GM12878 (cell line): ENCODE results near the gene MARS1. TPM values are rescaled to one million over a fixed set of nuclear protein-coding genes. Genes with fewer than 3 reads are reported as not detected.
"Not testable (repeated sequence)": the region's sequence is repeated elsewhere in the genome, so short reads cannot be mapped to it uniquely, and the experiment has no call there.

Experiments used
- ATAC-seq: fragments of 200-7000 bp; cut with Tn5 transposase; 3 replicates; pipeline ENCODE4 v1.9.1; 2020; ENCODE audit warnings: mild to moderate bottlenecking, moderate library complexity
- BruUV-seq: library from RNA; stranded (reverse); fragments of 400-500 nt; replicated peaks from 2 replicates; lab custom pipeline; 2021; lab: Mats Ljungman, UMichigan
- CTCF ChIA-PET: fragments of 300-600 bp; sonication (Branson Sonifier 250); formaldehyde crosslinking; extraction: SDS; loops from one replicate; lab custom pipeline; 2021; ENCODE audit warnings: inconsistent platforms; lab: Yijun Ruan, JAX
- POLR2A ChIA-PET: fragments of 350-600 bp; formaldehyde crosslinking; extraction: SDS; loops from one replicate; lab custom pipeline; 2021; ENCODE audit warnings: inconsistent platforms; lab: Charles Lee
- RAD21 ChIA-PET: fragments of 300-600 bp; sonication (Branson Sonifier 250); formaldehyde crosslinking; loops from one replicate; lab custom pipeline; 2023; ENCODE audit warnings: antibody characterized with exemption; ENCODE audit not compliant: unreplicated experiment; lab: Charles Lee
- SMC1A ChIA-PET: fragments of 300-600 bp; sonication (Branson Sonifier 250); formaldehyde crosslinking; loops from one replicate; lab custom pipeline; 2023; ENCODE audit not compliant: unreplicated experiment, uncharacterized antibody; lab: Charles Lee
- DNase-seq: peaks from one replicate; pipeline ENCODE4 v3.0.0-alpha.2; 2011; ENCODE audit warnings: low read depth, low spot score
- FAIRE-seq: peaks from 3 replicates; lab custom pipeline; 2011; peaks lifted over from hg19 to GRCh38; lab: Jason Lieb, UNC
- H2AFZ ChIP-seq: 2 replicates; pipeline ENCODE4 v1.6.0; 2011; ENCODE audit warnings: low read depth, low read length, control low read depth; ENCODE audit not compliant: control insufficient read depth
- H3K27ac ChIP-seq: 2 replicates; pipeline ENCODE4 v1.5.1; 2011; ENCODE audit warnings: control low read depth; ENCODE audit not compliant: control insufficient read depth, insufficient read depth
- H3K27me3 ChIP-seq, 2 experiments: replicated peaks in 1 of 2; 2 replicates each; pipeline versions ENCODE4 v1.6.0 to v1.6.1; 2011; ENCODE audit warnings: low read length in 1 of 2; ENCODE audit not compliant: control insufficient read depth in 2 of 2, insufficient read depth in 2 of 2
- H3K36me3 ChIP-seq, 2 experiments: 2 replicates each; pipeline ENCODE4 v1.5.1; 2011; ENCODE audit warnings: low read length in 1 of 2; ENCODE audit not compliant: control insufficient read depth in 2 of 2, insufficient read depth in 2 of 2
- H3K4me1 ChIP-seq: 2 replicates; pipeline ENCODE4 v1.6.1; 2011; ENCODE audit warnings: mild to moderate bottlenecking, low read length, moderate library complexity, mixed read lengths; ENCODE audit not compliant: control insufficient read depth, insufficient read depth
- H3K4me2 ChIP-seq: 2 replicates; pipeline ENCODE4 v1.6.0; 2011; ENCODE audit warnings: control low read depth; ENCODE audit not compliant: control insufficient read depth, insufficient read depth
- H3K4me3 ChIP-seq: fragments of 200-600 bp; sonication (generic); 2 replicates; pipeline ENCODE4 v1.5.1; 2016
- H3K79me2 ChIP-seq: 2 replicates; pipeline ENCODE4 v1.6.0; 2011; ENCODE audit warnings: low read length; ENCODE audit not compliant: control insufficient read depth, insufficient read depth
- H3K9ac ChIP-seq: 2 replicates; pipeline ENCODE4 v1.8.0; 2011; ENCODE audit warnings: low read length, control low read depth, mixed read lengths; ENCODE audit not compliant: control insufficient read depth, insufficient read depth
- H3K9me3 ChIP-seq: replicated peaks from 3 replicates; pipeline ENCODE4 v1.5.1; 2011; ENCODE audit warnings: mild to moderate bottlenecking, low read length; ENCODE audit not compliant: control insufficient read depth, insufficient read depth
- H4K20me1 ChIP-seq: 2 replicates; pipeline ENCODE4 v1.6.0; 2011; ENCODE audit not compliant: control insufficient read depth, insufficient read depth
- BHLHE40 ChIP-seq, 2 experiments: fragments of 450-650 bp in 1 of 2; IDR thresholded peaks; 2 replicates each; pipeline ENCODE4 v1.6.1; 2011 to 2017; ENCODE audit warnings: low read depth in 2 of 2, borderline replicate concordance in 1 of 2, improper control_type of control experiment in 1 of 2, low read length in 1 of 2, mild to moderate bottlenecking in 1 of 2
- CREB1 ChIP-seq: IDR thresholded peaks from 2 replicates; pipeline ENCODE4 v1.6.1; 2012; ENCODE audit warnings: low read depth, mild to moderate bottlenecking, inconsistent platforms
- EP300 ChIP-seq, 2 experiments: fragments of 150-350 bp in 1 of 2; IDR thresholded peaks; 2 replicates each; pipeline ENCODE4 v1.6.1; 2011 to 2012; ENCODE audit warnings: low read depth in 2 of 2, low read length in 2 of 2, borderline replicate concordance in 1 of 2, improper control_type of control experiment in 1 of 2, inconsistent platforms in 1 of 2; ENCODE audit not compliant: control insufficient read depth in 1 of 2
- ESRRA ChIP-seq: IDR thresholded peaks from 2 replicates; pipeline ENCODE4 v1.6.1; 2012; ENCODE audit warnings: mild to moderate bottlenecking, low read length, improper control_type of control experiment
- IKZF1 ChIP-seq: fragments of 450-650 bp; conservative IDR thresholded peaks from 2 replicates; pipeline ENCODE4 v1.6.1; 2017; ENCODE audit warnings: antibody characterized with exemption, mild to moderate bottlenecking
- MEF2A ChIP-seq: IDR thresholded peaks from 2 replicates; pipeline ENCODE4 v1.6.1; 2011; ENCODE audit warnings: low read depth, mild to moderate bottlenecking, low read length, moderate library complexity; ENCODE audit not compliant: insufficient read depth
- NBN ChIP-seq: fragments of 450-650 bp; IDR thresholded peaks from 2 replicates; pipeline ENCODE4 v1.6.1; 2016
- PAX5 ChIP-seq: IDR thresholded peaks from 2 replicates; pipeline ENCODE4 v1.6.1; 2011; ENCODE audit warnings: low read depth, low read length, borderline replicate concordance
- POLR2AphosphoS5 ChIP-seq: IDR thresholded peaks from 2 replicates; pipeline ENCODE4 v1.6.1; 2011; ENCODE audit warnings: mild to moderate bottlenecking, low read length, inconsistent platforms
- RCOR1 ChIP-seq: conservative IDR thresholded peaks from 2 replicates; pipeline ENCODE4 v1.6.1; 2012; ENCODE audit warnings: low read depth, low read length, improper control_type of control experiment
- SREBF2 ChIP-seq: IDR thresholded peaks from 2 replicates; pipeline ENCODE4 v1.6.1; 2012; ENCODE audit warnings: mild to moderate bottlenecking, low read length
- SRF ChIP-seq, 2 experiments: IDR thresholded peaks; 2 replicates each; pipeline ENCODE4 v1.6.1; 2011; ENCODE audit warnings: low read depth in 2 of 2, low read length in 2 of 2, mild to moderate bottlenecking in 1 of 2, moderate library complexity in 1 of 2
- TAF1 ChIP-seq: IDR thresholded peaks from 2 replicates; pipeline ENCODE4 v1.6.1; 2011; ENCODE audit warnings: mild to moderate bottlenecking, low read depth, low read length, borderline replicate concordance
- TCF7 ChIP-seq: IDR thresholded peaks from 2 replicates; pipeline ENCODE4 v1.6.1; 2014; ENCODE audit warnings: antibody characterized with exemption, borderline replicate concordance
- WRNIP1 ChIP-seq: IDR thresholded peaks from 2 replicates; pipeline ENCODE4 v1.6.1; 2011; ENCODE audit warnings: low read depth, low read length, improper control_type of control experiment, borderline replicate concordance
- ZBED1 ChIP-seq: IDR thresholded peaks from 2 replicates; pipeline ENCODE4 v1.6.1; 2016; ENCODE audit warnings: borderline replicate concordance
- WGBS: methylation state at CpG from one replicate; pipeline ENCODE4 v1.1.6; 2016; ENCODE audit warnings: low lambda C conversion rate; ENCODE audit not compliant: insufficient replicate concordance, insufficient coverage; ENCODE audit errors: missing lambda C conversion rate; 5-methylcytosine and 5-hydroxymethylcytosine counted together
- in situ Hi-C: fragments of 300-500 bp; cut with MboI; formaldehyde crosslinking; loops from 9 replicates; pipeline ENCODE4 v1.14.3; 2018; ENCODE audit warnings: mixed read lengths
- intact Hi-C: fragments of 100-400 bp; cut with micrococcal nuclease; formaldehyde crosslinking; loops from one replicate; pipeline ENCODE4 v1.14.2; 2022; ENCODE audit not compliant: unreplicated experiment
- polyA plus RNA-seq, 11 experiments: library from polyadenylated mRNA; depleted of rRNA in 4 of 11; unstranded in 6 of 11; stranded (reverse) in 5 of 11; fragments of >200 nt; fragmentation: Nextera tagmentation in 4 of 11; fragmentation: Illumina TruSeq in 1 of 11; extraction: Ambion mirVana in 4 of 11; extraction: Trizol in 1 of 11; gene quantifications; 1 replicate in 1 of 11; 2 replicates in 10 of 11; pipeline versions ENCODE4 v1.2.1 to v1.2.3, GENCODE V29; 2011 to 2016; ENCODE audit warnings: inconsistent platforms in 2 of 11, missing spikeins in 2 of 11, low read depth in 1 of 11
- total RNA-seq, 4 experiments: library from RNA; depleted of rRNA in 3 of 4; stranded (reverse); fragments of >200 nt in 3 of 4; fragmentation: Illumina TruSeq in 1 of 4; extraction: Trizol in 1 of 4; gene quantifications; 2 replicates each; pipeline versions ENCODE4 v1.2.1 to v1.2.3, GENCODE V29; 2013 to 2021
- TF ChIP-seq, protein P1 (sequence below): fragments of 450-650 bp; IDR thresholded peaks from 2 replicates; pipeline ENCODE4 v1.6.1; 2016; ENCODE audit warnings: mild to moderate bottlenecking

The MARS1 gene
- total and polyA plus RNA-seq, 10 of the 15 experiments (the other 5 are each of a cell fraction or from before 2014, with no cell fraction given): 72.3 to 270 (median 153) TPM

- ATAC-seq (no peak), FAIRE-seq (no peak), DNase-seq (no peak)
- no peaks in the 10 kb centered on the region; the same call in 1 of the 3 replicates for H3K9me3 ChIP-seq
- no peaks in the 10 kb centered on the region for H3K27me3 ChIP-seq
- POLR2A ChIA-PET: no interaction called here
- RAD21 ChIA-PET: interaction anchor here (1.1 to 1.2 kb wide), 2 partner anchors 131 to 134 kb away, joined by 3 read pairs; no protein-coding TSS in a partner anchor
- no peak overlapping the region for H3K4me2 ChIP-seq
- CTCF ChIA-PET: interaction anchor here (6.3 kb wide), 1 partner anchor 12 kb away, joined by 49 read pairs; the partner anchor contains the start of gene INHBE
- no peaks in the 10 kb centered on the region for H3K4me1 ChIP-seq
- BruUV-seq: no TSS peak
- no peak overlapping the region for H2AFZ ChIP-seq
- no peaks in the 10 kb centered on the region for H3K79me2 ChIP-seq
- no peaks in the 10 kb centered on the region for H3K36me3 ChIP-seq
- H3K9ac ChIP-seq: no peak overlapping the region
- H3K27ac ChIP-seq: no peak overlapping the region
- TF ChIP-seq NBN: no peak
- no peak for TF ChIP-seq ZBED1
- TF ChIP-seq EP300 (IDR thresholded peaks at IDR 0.05; ENCODE audit: borderline replicate concordance in 1 of 2, control insufficient read depth in 1 of 2, low read depth in 2 of 2, low read length in 2 of 2): no peak
- no peak for TF ChIP-seq MEF2A
- no peak for TF ChIP-seq SREBF2
- TF ChIP-seq, protein P1, sequence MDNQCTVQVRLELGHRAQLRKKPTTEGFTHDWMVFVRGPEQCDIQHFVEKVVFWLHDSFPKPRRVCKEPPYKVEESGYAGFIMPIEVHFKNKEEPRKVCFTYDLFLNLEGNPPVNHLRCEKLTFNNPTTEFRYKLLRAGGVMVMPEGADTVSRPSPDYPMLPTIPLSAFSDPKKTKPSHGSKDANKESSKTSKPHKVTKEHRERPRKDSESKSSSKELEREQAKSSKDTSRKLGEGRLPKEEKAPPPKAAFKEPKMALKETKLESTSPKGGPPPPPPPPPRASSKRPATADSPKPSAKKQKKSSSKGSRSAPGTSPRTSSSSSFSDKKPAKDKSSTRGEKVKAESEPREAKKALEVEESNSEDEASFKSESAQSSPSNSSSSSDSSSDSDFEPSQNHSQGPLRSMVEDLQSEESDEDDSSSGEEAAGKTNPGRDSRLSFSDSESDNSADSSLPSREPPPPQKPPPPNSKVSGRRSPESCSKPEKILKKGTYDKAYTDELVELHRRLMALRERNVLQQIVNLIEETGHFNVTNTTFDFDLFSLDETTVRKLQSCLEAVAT: no peak
- TF ChIP-seq SRF (IDR thresholded peaks at IDR 0.05; ENCODE audit: low read depth in 2 of 2, low read length in 2 of 2): no peak
- no peak for TF ChIP-seq ESRRA
- no peak for TF ChIP-seq TCF7
- TF ChIP-seq IKZF1: no peak
- no peak for TF ChIP-seq POLR2AphosphoS5
- TF ChIP-seq CREB1: no peak
- no peak for TF ChIP-seq BHLHE40 (IDR thresholded peaks at IDR 0.05; ENCODE audit: borderline replicate concordance in 1 of 2, low read depth in 2 of 2, low read length in 1 of 2)
- no peak for TF ChIP-seq RCOR1
- TF ChIP-seq PAX5: no peak
- TF ChIP-seq WRNIP1: no peak
- no peak for TF ChIP-seq TAF1
- SMC1A ChIA-PET: interaction anchor here (1.0 to 2.0 kb wide), 3 partner anchors 11 to 133 kb away, joined by 3 to 7 read pairs (median 3); no protein-coding TSS in a partner anchor
- no peaks in the 10 kb centered on the region for H4K20me1 ChIP-seq
- H3K4me3 ChIP-seq: no peak overlapping the region
- intact Hi-C loops (no loop called here), in situ Hi-C loops (no loop called here)
- WGBS: 44% methylated on average over 1 of the region's 1 CpG
These were observed 45.9 kb upstream of the MARS1 start for GRCh38 chr12:57441846-57442427.

DNA sequence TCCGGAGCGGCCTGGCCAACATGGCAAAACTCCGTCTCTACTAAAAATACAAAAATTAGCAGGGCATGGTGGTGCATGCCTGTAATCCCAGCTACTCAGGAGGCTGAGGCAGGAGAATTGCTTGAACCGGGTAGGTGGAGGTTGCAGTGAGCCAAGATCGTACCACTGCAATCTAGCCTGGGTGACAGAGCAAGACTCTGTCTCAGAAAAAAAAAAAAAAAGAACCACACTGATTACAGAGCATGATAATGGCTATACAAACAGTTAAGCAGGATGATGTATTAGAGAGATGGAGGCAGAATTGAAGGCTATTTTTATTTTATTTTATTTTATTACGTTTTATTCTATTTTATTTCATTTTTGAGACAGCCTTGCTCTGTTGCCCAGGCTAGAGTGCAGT is 43.5 kb upstream of the MARS1 start:
- H4K20me1 ChIP-seq, H3K27ac ChIP-seq, in situ Hi-C loops, SMC1A ChIA-PET, H3K4me3 ChIP-seq, H3K4me1 ChIP-seq, H3K9me3 ChIP-seq, H2AFZ ChIP-seq, H3K9ac ChIP-seq, ATAC-seq, intact Hi-C loops, H3K4me2 ChIP-seq, DNase-seq, H3K36me3 ChIP-seq, H3K27me3 ChIP-seq, FAIRE-seq, BruUV-seq, H3K79me2 ChIP-seq: not testable (repeated sequence)
- 71% methylated on average over 6 of the region's 6 CpGs for WGBS
- ChIA-PET POLR2A (interaction anchor here (2.3 kb wide), 1 partner anchor 11 kb away, joined by 5 read pairs; the partner anchor contains the start of gene INHBE), RAD21 (interaction anchor here (1.3 to 1.5 kb wide), 2 partner anchors 9 to 15 kb away, joined by 3 to 5 read pairs; partner anchors contain the start of gene GLI1), CTCF (interaction anchor here (0.9 to 6.3 kb wide), 6 partner anchors 9 to 201 kb away, joined by 3 to 49 read pairs (median 6); partner anchors contain the start of gene INHBE)
